D721Med (cell line): ENCODE results near the gene PLIN5.
"Not testable (repeated sequence)": the region's sequence is repeated elsewhere in the genome, so short reads cannot be mapped to it uniquely, and the experiment has no call there.

Experiments
- DNase-seq: peaks from one replicate; pipeline ENCODE4 v3.0.0; 2011; ENCODE audit warnings: low spot score; ENCODE audit not compliant: insufficient read length
- FAIRE-seq: peaks from 2 replicates; lab custom pipeline; 2011; peaks lifted over from hg19 to GRCh38; lab: Jason Lieb, UNC
- TF ChIP-seq, protein P1 (sequence below): IDR thresholded peaks from 2 replicates; pipeline ENCODE4 v1.5.1; 2012; ENCODE audit warnings: mild to moderate bottlenecking, control low read depth; ENCODE audit not compliant: insufficient read depth; ENCODE audit errors: missing control alignments

Gene PLIN5

DNA sequence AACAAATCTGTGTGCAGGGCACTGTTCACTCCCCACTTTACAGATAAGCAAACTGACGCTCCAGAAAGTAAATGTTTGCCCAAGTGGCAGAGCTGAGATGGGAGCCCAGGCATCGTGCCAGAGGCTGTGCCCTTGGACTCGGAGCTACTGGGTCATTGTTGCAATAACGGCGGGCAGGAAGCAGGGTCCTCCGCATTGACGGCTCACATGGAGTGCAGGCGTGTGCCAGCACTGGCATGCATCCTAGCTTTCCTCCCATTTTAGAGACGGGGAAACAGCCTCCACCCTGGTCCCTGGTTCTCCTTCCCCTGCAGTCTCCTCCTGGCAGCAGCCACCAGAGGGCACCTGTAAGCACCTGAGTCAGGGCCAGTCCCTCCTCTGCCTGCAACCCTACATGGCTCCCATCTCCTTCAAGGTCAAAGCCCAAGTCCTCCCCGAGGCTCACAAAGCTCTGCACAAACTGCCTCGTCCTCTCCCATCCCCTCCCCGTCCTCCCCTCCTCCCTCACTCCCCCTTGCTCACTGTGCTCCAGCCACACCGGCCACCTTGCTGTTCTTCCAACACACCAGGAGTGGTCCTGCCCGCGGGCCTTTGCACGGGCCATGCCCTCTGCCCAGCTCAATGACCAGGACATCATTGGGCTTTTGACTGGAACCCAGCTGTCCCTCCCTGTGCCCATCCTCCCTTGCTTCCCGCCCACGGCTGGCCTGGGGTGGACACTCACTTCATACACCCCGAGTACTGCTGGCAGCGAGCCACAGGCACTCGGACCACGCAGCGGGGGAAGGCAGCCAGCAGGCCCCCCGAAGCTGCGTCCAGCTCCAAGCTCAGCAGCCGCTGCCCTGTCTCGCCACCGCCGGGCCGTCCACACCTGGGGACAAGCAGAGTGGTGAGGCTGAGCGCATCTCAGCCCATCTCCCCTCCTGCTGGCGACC lies 12.5 kb upstream of the PLIN5 start:
- TF ChIP-seq, protein P1, sequence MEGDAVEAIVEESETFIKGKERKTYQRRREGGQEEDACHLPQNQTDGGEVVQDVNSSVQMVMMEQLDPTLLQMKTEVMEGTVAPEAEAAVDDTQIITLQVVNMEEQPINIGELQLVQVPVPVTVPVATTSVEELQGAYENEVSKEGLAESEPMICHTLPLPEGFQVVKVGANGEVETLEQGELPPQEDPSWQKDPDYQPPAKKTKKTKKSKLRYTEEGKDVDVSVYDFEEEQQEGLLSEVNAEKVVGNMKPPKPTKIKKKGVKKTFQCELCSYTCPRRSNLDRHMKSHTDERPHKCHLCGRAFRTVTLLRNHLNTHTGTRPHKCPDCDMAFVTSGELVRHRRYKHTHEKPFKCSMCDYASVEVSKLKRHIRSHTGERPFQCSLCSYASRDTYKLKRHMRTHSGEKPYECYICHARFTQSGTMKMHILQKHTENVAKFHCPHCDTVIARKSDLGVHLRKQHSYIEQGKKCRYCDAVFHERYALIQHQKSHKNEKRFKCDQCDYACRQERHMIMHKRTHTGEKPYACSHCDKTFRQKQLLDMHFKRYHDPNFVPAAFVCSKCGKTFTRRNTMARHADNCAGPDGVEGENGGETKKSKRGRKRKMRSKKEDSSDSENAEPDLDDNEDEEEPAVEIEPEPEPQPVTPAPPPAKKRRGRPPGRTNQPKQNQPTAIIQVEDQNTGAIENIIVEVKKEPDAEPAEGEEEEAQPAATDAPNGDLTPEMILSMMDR, result peak; percentile 14
- DNase-seq, result no peak
- no peak for FAIRE-seq

DNA sequence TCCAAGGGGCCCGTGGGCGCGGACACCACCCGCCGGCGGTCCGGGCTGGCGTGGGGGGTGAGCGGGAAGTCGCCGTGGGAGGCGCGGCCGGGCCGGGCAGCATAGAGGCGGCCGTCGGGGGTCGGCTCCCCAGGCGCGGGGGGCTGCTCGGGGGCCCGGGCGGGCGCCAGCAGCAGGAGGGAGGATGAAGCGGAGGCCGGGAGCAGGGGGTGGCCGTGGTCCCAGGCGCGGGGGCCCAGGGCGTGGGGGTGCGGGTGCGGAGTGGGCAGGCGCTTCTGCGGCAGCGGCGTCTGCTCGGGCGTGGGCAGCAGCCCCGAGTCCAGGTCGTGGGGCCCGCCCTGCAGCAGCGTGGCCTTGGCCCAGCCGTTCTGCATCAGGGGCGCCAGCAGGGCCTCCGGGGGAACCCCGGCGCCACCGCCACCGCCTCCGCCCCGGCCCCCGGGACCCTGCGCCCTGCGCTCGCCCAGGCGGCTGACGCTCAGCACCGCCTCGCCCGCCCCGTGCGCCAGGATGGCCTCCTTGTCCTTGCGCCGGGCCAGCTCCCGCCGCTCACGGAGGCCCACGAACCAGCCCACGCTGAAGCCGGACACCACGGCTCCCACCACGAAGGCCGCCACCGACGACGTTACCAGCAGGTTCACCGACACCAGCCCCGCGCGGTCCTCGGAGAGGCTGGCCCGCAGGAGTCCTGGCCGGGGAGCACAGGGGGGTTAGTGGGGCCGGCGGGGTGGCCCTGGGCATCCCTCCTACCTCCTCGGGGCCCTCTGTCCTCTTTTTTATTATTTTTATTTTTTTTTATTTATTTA lies 9.0 kb upstream of the PLIN5 start:
- FAIRE-seq (no peak), DNase-seq (no peak)
- TF ChIP-seq, protein P1, result no peak

DNA sequence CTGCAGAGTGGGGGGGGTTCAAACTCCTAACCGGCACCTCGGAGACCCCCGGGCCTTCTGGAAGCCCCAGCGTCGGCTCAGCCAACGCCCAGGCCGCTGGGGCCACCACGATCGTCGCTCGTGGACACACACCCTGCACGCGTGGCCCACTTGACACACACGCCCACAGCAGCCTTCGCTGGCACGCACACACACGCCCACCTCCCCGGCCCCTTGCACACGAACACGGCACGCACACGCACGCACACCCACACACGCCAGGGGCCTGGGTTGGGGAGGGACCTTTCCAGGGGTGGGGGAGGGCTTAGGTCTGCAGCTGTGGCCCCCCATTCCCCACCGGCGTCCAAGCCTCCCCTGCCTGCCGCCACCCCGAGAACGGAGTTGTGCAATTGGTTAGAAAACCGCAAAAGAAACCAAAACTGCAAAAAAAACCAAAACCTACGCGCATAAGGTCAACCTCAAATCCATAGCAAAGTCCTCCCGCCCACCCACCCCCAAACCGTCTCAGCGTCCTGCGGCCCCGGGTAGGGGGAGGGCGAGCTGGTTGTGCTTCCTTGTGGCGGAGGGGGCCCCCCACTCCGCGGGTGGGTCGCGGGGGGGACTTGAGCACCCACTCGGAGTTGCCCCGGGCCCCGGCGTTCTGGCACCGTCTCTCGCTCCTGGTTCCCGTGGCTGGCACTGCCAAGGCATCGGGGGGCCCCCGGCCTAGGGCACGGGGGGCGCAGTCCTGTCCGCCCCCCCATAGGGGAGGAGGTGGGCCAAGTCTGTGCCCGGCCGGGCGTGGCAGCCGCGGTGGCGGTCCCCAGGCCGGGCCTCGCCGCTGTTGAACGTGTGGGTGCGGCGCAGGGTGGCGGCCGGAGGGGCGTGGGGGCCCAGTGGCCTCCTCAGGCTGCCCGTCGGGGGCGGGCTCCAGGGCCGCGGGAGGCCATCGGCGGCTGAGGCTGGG lies 8.1 kb upstream of the PLIN5 start:
- TF ChIP-seq, protein P1, result no peak
- no peak for DNase-seq
- FAIRE-seq, result no peak

DNA sequence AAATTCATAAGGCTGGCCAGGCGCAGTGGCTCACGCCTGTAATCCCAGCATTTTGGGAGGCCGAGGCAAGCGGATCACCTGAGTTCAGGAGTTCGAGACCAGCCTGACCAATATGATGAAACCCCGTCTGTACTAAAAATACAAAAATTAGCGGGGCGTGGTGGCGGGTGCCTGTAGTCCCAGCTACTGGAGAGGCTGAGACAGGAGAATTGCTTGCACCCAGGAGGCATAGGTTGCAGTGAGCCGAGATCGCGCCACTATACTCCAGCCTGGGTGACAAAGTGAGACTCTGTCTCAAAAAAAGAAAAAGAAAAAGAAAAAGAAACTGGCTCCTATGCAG lies 6.8 kb upstream of the PLIN5 start:
- not testable (repeated sequence) for FAIRE-seq, DNase-seq

- TF ChIP-seq, protein P1, result no peak
- DNase-seq (no peak), FAIRE-seq (no peak)
Measured at GRCh38 chr19:4541114-4541805, 6.2 kb upstream of the PLIN5 start.

- FAIRE-seq (no peak), DNase-seq (no peak)
- TF ChIP-seq, protein P1, result no peak
Measured at GRCh38 chr19:4539693-4540581, 4.9 kb upstream of the PLIN5 start, which contains the start of gene LRG1. LRG1 (minus strand) TSS chr19:4540036; CDS start chr19:4540013, 23 bp downstream.
